Activated naive CD8-positive, alpha-beta T cell (primary cell): ENCODE results near the gene COL25A1.
A peak's percentile ranks its signal among the peaks of the same experiment; 100 is the strongest.
"Not testable (repeated sequence)": the region's sequence is repeated elsewhere in the genome, so short reads cannot be mapped to it uniquely, and the experiment has no call there.

Experiments used
- H3K27ac Mint-ChIP-seq: one replicate; pipeline ENCODE4 v1.8.0; 2021; ENCODE audit warnings: mixed read lengths
- H3K27me3 Mint-ChIP-seq: one replicate; pipeline ENCODE4 v1.8.0; 2021; ENCODE audit warnings: mixed read lengths
- H3K36me3 Mint-ChIP-seq: one replicate; pipeline ENCODE4 v1.8.0; 2021; ENCODE audit warnings: mixed read lengths
- H3K4me1 Mint-ChIP-seq: one replicate; pipeline ENCODE4 v1.8.0; 2021; ENCODE audit warnings: low read depth, mixed read lengths
- H3K4me3 Mint-ChIP-seq: one replicate; pipeline ENCODE4 v1.8.0; 2021; ENCODE audit warnings: mild to moderate bottlenecking, mixed read lengths
- H3K9me3 Mint-ChIP-seq: one replicate; pipeline ENCODE4 v1.8.0; 2021; ENCODE audit warnings: low read depth, mixed read lengths

Gene COL25A1

DNA sequence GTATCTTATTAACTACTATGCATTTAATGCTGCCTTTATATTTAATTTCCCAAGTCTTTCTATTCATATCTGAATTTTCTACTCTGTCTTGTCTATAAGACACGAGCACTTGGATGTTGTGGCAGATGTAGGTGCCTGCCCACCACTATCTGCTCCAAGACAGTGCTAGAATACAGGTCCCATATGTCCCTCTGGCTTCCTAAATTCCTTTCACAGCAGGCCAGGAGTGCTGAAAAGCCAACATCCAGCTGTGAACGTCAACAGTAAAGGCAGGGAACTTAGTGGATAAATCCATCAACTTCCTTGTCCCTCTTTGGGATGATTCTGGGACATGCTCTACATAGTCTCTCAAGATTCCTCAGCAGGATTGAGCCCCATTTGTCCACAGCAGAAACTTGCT is 294.5 kb downstream of the COL25A1 start:
- Mint-ChIP-seq H3K9me3 (no peaks in the 10 kb centered on the region), H3K4me1 (peaks cover 1% of the 10 kb centered on the region), H3K27me3 (peaks cover 2% of the 10 kb centered on the region), H3K36me3 (no peaks in the 10 kb centered on the region), H3K27ac (no peak overlapping the region), H3K4me3 (no peak overlapping the region)

GRCh38 chr4:109005523-109005922 is 296.9 kb downstream of the COL25A1 start:
- H3K27me3 Mint-ChIP-seq, result peaks cover 2% of the 10 kb centered on the region
- no peak overlapping the region for H3K4me3 Mint-ChIP-seq
- H3K27ac Mint-ChIP-seq, result no peak overlapping the region
- no peaks in the 10 kb centered on the region for H3K9me3 Mint-ChIP-seq
- no peaks in the 10 kb centered on the region for H3K36me3 Mint-ChIP-seq
- peaks cover 1% of the 10 kb centered on the region for H3K4me1 Mint-ChIP-seq

GRCh38 chr4:109004418-109004817 is 298.0 kb downstream of the COL25A1 start:
- Mint-ChIP-seq H3K36me3 (no peaks in the 10 kb centered on the region), H3K4me3 (no peak overlapping the region), H3K4me1 (peaks cover 1% of the 10 kb centered on the region), H3K27ac (no peak overlapping the region), H3K9me3 (no peaks in the 10 kb centered on the region), H3K27me3 (peaks cover 2% of the 10 kb centered on the region)

GRCh38 chr4:109003964-109004363 is 298.5 kb downstream of the COL25A1 start:
- no peak overlapping the region for H3K4me3 Mint-ChIP-seq
- H3K36me3 Mint-ChIP-seq, result no peaks in the 10 kb centered on the region
- H3K4me1 Mint-ChIP-seq, result peaks cover 1% of the 10 kb centered on the region

DNA sequence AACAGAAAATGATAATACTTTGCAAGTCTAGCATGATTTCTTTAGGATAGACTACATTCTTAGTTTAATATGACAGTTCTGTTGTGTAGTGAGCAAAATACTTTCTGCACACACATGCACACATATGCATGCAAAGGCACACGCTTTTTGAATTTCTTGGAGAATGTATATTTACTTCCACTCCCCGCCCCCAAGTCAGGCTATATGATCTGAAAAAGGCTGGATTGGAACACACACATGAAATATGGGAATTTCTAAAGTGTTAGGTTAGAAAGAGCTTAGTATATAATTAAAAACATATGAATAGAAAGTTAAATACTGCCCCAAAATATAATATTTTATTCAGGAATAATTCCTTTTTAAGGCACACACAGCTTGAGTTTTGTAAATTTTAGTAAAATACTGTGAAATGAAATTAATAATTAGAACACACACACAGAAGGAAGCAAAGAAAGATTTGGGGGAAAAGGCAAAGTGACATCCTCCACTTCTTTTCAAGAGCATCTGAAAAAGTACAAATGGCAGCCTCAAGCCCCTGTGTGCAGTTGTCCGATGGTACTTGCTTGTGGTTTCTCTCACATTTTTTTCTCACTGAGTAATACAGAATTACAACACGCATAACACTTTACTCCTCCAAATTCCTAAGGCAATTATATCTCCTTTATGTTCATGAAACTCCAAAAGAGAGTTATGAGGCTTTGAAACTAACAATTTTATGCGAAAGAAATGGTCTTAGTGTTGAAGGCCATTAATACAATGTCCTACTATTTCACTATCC is 310.7 kb downstream of the COL25A1 start:
- no peaks in the 10 kb centered on the region for H3K36me3 Mint-ChIP-seq

More at GRCh38 chr4:109003964-109004363, 298.5 kb downstream of the COL25A1 start:
- Mint-ChIP-seq H3K27me3 (peaks cover 2% of the 10 kb centered on the region), H3K27ac (no peak overlapping the region), H3K9me3 (no peaks in the 10 kb centered on the region)

GRCh38 chr4:108988464-108989195 is 313.8 kb downstream of the COL25A1 start:
- Mint-ChIP-seq H3K4me1 (no peaks in the 10 kb centered on the region), H3K36me3 (no peaks in the 10 kb centered on the region), H3K9me3 (no peaks in the 10 kb centered on the region), H3K4me3 (no peak overlapping the region), H3K27me3 (no peaks in the 10 kb centered on the region), H3K27ac (no peak overlapping the region)

More for the DNA sequence above, 310.7 kb downstream of the COL25A1 start:
- Mint-ChIP-seq H3K27ac (no peak overlapping the region), H3K9me3 (no peaks in the 10 kb centered on the region), H3K4me3 (no peak overlapping the region), H3K27me3 (peaks cover 1% of the 10 kb centered on the region), H3K4me1 (no peaks in the 10 kb centered on the region)

GRCh38 chr4:108984495-108984894 is 318.0 kb downstream of the COL25A1 start:
- not testable (repeated sequence) for H3K4me3 Mint-ChIP-seq, H3K36me3 Mint-ChIP-seq, H3K9me3 Mint-ChIP-seq, H3K27ac Mint-ChIP-seq, H3K27me3 Mint-ChIP-seq, H3K4me1 Mint-ChIP-seq

- H3K4me3 Mint-ChIP-seq, result no peak overlapping the region
- H3K9me3 Mint-ChIP-seq, result no peaks in the 10 kb centered on the region
- no peaks in the 10 kb centered on the region for H3K36me3 Mint-ChIP-seq
- no peak overlapping the region for H3K27ac Mint-ChIP-seq
- H3K4me1 Mint-ChIP-seq, result no peaks in the 10 kb centered on the region
- peaks cover 3% of the 10 kb centered on the region for H3K27me3 Mint-ChIP-seq
Measured at GRCh38 chr4:108982402-108983185, 319.9 kb downstream of the COL25A1 start.

DNA sequence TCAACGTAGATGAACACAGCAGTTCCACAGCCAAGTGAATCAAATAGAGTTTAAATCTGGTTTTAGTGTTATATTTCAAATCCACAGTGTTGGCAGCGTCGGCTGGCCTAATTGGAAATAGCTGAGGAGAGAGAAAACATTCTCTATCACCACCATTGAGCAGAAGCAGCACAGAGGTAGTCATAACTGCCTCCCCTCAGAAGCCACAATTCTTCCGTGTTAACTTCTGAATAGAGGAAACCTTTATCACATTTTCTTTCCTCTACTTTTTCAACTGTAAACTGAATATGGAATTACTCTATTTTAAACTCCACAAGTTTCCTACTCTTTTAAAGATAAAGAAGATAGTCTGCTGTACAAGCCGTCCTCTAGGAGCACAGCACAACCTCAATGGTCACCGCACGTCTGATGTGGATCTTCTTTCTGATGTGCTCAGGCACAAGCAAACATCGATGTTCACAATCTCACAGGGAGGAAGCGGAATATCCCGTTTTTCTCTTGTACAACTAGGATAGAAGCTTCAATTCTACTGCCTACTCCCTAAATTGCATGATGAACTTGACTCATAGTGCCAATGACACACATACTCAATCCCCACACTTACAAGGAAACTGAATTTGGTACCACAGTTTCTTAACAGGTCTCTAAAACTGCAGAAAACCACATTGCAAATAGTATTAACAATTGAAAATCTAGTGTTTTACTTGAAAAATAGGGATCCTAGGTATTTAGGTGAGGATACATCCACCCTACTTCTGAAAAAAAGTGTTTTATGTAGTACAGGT is 321.8 kb downstream of the COL25A1 start:
- H3K36me3 Mint-ChIP-seq, result no peaks in the 10 kb centered on the region
- H3K4me1 Mint-ChIP-seq, result no peaks in the 10 kb centered on the region
- H3K4me3 Mint-ChIP-seq, result no peak overlapping the region
- no peak overlapping the region for H3K27ac Mint-ChIP-seq
- H3K27me3 Mint-ChIP-seq, result peaks cover 3% of the 10 kb centered on the region
- no peaks in the 10 kb centered on the region for H3K9me3 Mint-ChIP-seq

DNA sequence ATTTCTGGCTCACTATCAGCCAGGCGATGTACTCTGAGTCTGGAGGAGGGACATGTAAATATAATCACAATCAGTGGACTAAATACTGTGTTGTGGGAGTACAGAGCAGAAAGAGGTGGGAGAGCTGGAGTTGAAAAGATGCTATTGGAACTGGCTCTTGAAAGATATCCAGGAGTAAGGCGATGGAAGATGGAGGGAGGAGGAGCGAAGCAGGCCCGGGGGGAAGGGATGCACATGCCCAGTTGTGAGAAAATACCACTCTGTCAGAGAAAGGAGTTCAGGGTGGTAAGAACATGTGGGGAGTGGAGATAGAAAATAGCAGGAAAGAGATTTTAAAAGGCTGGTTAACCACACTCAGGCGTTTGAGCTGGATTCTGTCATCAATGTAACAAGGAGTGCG is 322.7 kb downstream of the COL25A1 start:
- H3K4me3 Mint-ChIP-seq, result no peak overlapping the region
- H3K4me1 Mint-ChIP-seq, result no peaks in the 10 kb centered on the region
- H3K9me3 Mint-ChIP-seq, result no peaks in the 10 kb centered on the region
- peaks cover 3% of the 10 kb centered on the region for H3K27me3 Mint-ChIP-seq
- no peak overlapping the region for H3K27ac Mint-ChIP-seq
- H3K36me3 Mint-ChIP-seq, result no peaks in the 10 kb centered on the region

DNA sequence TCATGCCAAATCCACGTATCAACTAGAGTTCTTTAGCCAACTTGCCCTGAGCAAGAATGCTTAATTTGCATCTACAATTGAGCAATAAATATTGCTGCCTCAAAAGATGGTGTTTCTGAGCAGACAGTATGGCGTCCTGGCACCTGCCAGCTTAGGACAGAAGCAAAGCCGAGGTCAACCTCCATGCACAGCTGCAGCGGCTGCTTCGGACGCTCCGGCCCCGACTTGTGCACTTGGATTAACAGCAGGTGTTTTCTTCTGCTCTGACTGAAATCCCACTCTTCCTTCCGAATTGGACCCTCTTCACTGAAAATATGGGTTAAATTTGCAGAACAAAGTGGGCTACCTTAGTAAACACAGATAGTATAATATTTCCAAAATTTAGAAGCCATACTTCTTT is 324.4 kb downstream of the COL25A1 start:
- Mint-ChIP-seq H3K4me1 (peaks cover 10% of the 10 kb centered on the region), H3K36me3 (no peaks in the 10 kb centered on the region), H3K9me3 (no peaks in the 10 kb centered on the region), H3K27ac (no peak overlapping the region), H3K27me3 (peaks cover 3% of the 10 kb centered on the region), H3K4me3 (no peak overlapping the region)

- H3K27me3 Mint-ChIP-seq, result no peaks in the 10 kb centered on the region
- H3K4me1 Mint-ChIP-seq, result peaks cover 30% of the 10 kb centered on the region
- no peaks in the 10 kb centered on the region for H3K36me3 Mint-ChIP-seq
- peak overlapping the region; percentile 54 for H3K27ac Mint-ChIP-seq
- no peaks in the 10 kb centered on the region for H3K9me3 Mint-ChIP-seq
- peak overlapping the region; percentile 11 for H3K4me3 Mint-ChIP-seq
Measured at GRCh38 chr4:108972613-108973283, 329.7 kb downstream of the COL25A1 start.

- Mint-ChIP-seq H3K36me3 (no peaks in the 10 kb centered on the region), H3K27me3 (no peaks in the 10 kb centered on the region), H3K9me3 (no peaks in the 10 kb centered on the region), H3K4me1 (peaks cover 30% of the 10 kb centered on the region), H3K4me3 (no peak overlapping the region), H3K27ac (no peak overlapping the region)
Measured at GRCh38 chr4:108971473-108971872, 331.0 kb downstream of the COL25A1 start.

GRCh38 chr4:108965472-108966076 is 336.9 kb downstream of the COL25A1 start:
- no peaks in the 10 kb centered on the region for H3K9me3 Mint-ChIP-seq
- H3K27ac Mint-ChIP-seq, result no peak overlapping the region
- no peaks in the 10 kb centered on the region for H3K27me3 Mint-ChIP-seq
- no peaks in the 10 kb centered on the region for H3K4me1 Mint-ChIP-seq
- H3K4me3 Mint-ChIP-seq, result no peak overlapping the region
- H3K36me3 Mint-ChIP-seq, result no peaks in the 10 kb centered on the region
